DND-41 (cell line): Measurements from ENCODE around the gene TBXA2R.

Experiments used
- ATAC-seq: fragments of 200-7000 bp; cut with Tn5 transposase; 3 replicates; pipeline ENCODE4 v1.9.1; 2021; ENCODE audit warnings: low read depth; ENCODE audit not compliant: insufficient read depth
- DNase-seq: peaks from one replicate; pipeline ENCODE4 v3.0.0-alpha.2; 2020
- H2AFZ ChIP-seq: 2 replicates; pipeline ENCODE4 v1.6.0; 2012; ENCODE audit warnings: low read depth, low read length
- H3K27ac ChIP-seq: 2 replicates; pipeline ENCODE4 v1.5.1; 2012; ENCODE audit warnings: low read length, inconsistent platforms
- H3K27me3 ChIP-seq: fragments of 200-600 bp; sonication (generic); 2 replicates; pipeline ENCODE4 v1.6.0; 2012; ENCODE audit warnings: low read length, mild to moderate bottlenecking, inconsistent platforms; ENCODE audit not compliant: insufficient read depth, poor library complexity
- H3K36me3 ChIP-seq: 2 replicates; pipeline ENCODE4 v1.5.1; 2012; ENCODE audit warnings: low read length, inconsistent platforms; ENCODE audit not compliant: insufficient read depth
- H3K4me1 ChIP-seq: 2 replicates; pipeline ENCODE4 v1.5.1; 2012; ENCODE audit warnings: mild to moderate bottlenecking, low read length; ENCODE audit not compliant: insufficient read depth
- H3K4me2 ChIP-seq: 2 replicates; pipeline ENCODE4 v1.6.0; 2012; ENCODE audit warnings: mild to moderate bottlenecking, moderate library complexity, low read length, inconsistent platforms; ENCODE audit not compliant: insufficient read depth
- H3K4me3 ChIP-seq, 2 experiments: fragments of 200-600 bp in 1 of 2; shearing (Covaris generic) in 1 of 2; 2 replicates each; pipeline ENCODE4 v1.5.1; 2012 to 2016; ENCODE audit warnings: inconsistent platforms in 2 of 2, low read length in 2 of 2, mild to moderate bottlenecking in 2 of 2, low read depth in 1 of 2, moderate library complexity in 1 of 2
- H3K79me2 ChIP-seq: 2 replicates; pipeline ENCODE4 v1.6.0; 2012; ENCODE audit warnings: low read length, inconsistent platforms; ENCODE audit not compliant: insufficient read depth
- H3K9ac ChIP-seq: 2 replicates; pipeline ENCODE4 v1.6.0; 2012; ENCODE audit warnings: low read depth, mild to moderate bottlenecking, inconsistent platforms, low read length, moderate library complexity
- H3K9me3 ChIP-seq: 2 replicates; pipeline ENCODE4 v1.5.1; 2012; ENCODE audit warnings: low read length, moderate library complexity, mild to moderate bottlenecking, inconsistent platforms; ENCODE audit not compliant: insufficient read depth, severe bottlenecking
- H4K20me1 ChIP-seq: 2 replicates; pipeline ENCODE4 v1.6.0; 2012; ENCODE audit warnings: low read length; ENCODE audit not compliant: insufficient read depth
- CTCF ChIP-seq: IDR thresholded peaks from 2 replicates; pipeline ENCODE4 v1.5.1; 2012; ENCODE audit warnings: borderline replicate concordance, low read length, moderate library complexity, mild to moderate bottlenecking; ENCODE audit not compliant: poor library complexity, severe bottlenecking; ENCODE audit errors: extremely low read depth
- EZH2 ChIP-seq: IDR thresholded peaks from 3 replicates; pipeline ENCODE4 v1.6.1; 2012; ENCODE audit warnings: borderline replicate concordance, low read depth, mild to moderate bottlenecking, moderate library complexity, low read length, inconsistent platforms; ENCODE audit not compliant: severe bottlenecking

TBXA2R gene

GRCh38 chr19:3653865-3654513, 47.3 kb upstream of the TBXA2R start:
- peaks cover 73% of the 10 kb centered on the region for H3K36me3 ChIP-seq
- H3K4me3 ChIP-seq: no peak overlapping the region
- H3K4me1 ChIP-seq: no peaks in the 10 kb centered on the region
- no peaks in the 10 kb centered on the region for H3K9me3 ChIP-seq
- H3K4me2 ChIP-seq: no peak overlapping the region
- no peaks in the 10 kb centered on the region for H3K79me2 ChIP-seq
- no peak overlapping the region for H3K9ac ChIP-seq
- H3K27me3 ChIP-seq: no peaks in the 10 kb centered on the region
- no peak overlapping the region for H3K27ac ChIP-seq
- H2AFZ ChIP-seq: no peak overlapping the region
- H4K20me1 ChIP-seq: no peaks in the 10 kb centered on the region; the same call in none of the 2 replicates
- TF ChIP-seq CTCF (peak; percentile 54), EZH2 (no peak)
- DNase-seq (peak; percentile 37), ATAC-seq (peak; percentile 64)

GRCh38 chr19:3653081-3653795, 46.6 kb upstream of the TBXA2R start:
- H3K27ac ChIP-seq: no peak overlapping the region
- H3K9me3 ChIP-seq: no peaks in the 10 kb centered on the region
- H3K4me2 ChIP-seq: no peak overlapping the region
- peaks cover 65% of the 10 kb centered on the region for H3K36me3 ChIP-seq
- no peaks in the 10 kb centered on the region; the same call in none of the 2 replicates for H4K20me1 ChIP-seq
- H3K9ac ChIP-seq: no peak overlapping the region
- ATAC-seq (no peak), DNase-seq (no peak)
- no peaks in the 10 kb centered on the region for H3K4me1 ChIP-seq
- H2AFZ ChIP-seq: no peak overlapping the region
- no peaks in the 10 kb centered on the region for H3K79me2 ChIP-seq
- TF ChIP-seq EZH2: no peak
- TF ChIP-seq CTCF: no peak
- no peak overlapping the region for H3K4me3 ChIP-seq
- H3K27me3 ChIP-seq: no peaks in the 10 kb centered on the region

DNA sequence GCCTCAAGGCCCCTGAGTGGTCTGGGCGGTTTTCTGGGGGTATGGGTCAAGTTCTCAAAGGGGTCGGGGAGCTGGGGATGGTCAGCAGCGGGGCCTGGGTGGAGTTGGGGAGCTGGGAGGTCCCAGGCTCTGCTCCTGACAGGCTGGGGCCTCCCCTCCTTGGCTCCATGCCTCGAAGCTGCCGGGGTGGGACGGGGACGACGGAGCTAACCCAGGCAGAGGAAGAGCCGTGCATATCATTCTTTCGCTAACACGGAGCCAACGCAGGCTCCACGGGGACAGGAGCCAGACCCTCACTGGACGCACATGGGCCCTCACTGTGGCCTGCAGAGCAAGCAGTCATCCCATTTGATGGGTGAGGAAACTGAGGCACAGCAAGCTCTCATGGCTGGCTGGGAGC, 45.7 kb upstream of the TBXA2R start:
- no peaks in the 10 kb centered on the region; the same call in none of the 2 replicates for H4K20me1 ChIP-seq
- peaks cover 58% of the 10 kb centered on the region for H3K36me3 ChIP-seq

More for the DNA sequence above, 45.7 kb upstream of the TBXA2R start:
- no peaks in the 10 kb centered on the region for H3K79me2 ChIP-seq
- no peak overlapping the region for H2AFZ ChIP-seq
- H3K4me1 ChIP-seq: no peaks in the 10 kb centered on the region
- no peaks in the 10 kb centered on the region for H3K9me3 ChIP-seq
- no peak overlapping the region for H3K27ac ChIP-seq
- TF ChIP-seq EZH2 (no peak), CTCF (no peak)
- no peak overlapping the region for H3K4me2 ChIP-seq
- no peak overlapping the region for H3K4me3 ChIP-seq
- DNase-seq (no peak), ATAC-seq (no peak)
- H3K27me3 ChIP-seq: no peaks in the 10 kb centered on the region
- H3K9ac ChIP-seq: no peak overlapping the region
